HG02943 (cell line): ENCODE results near the gene HES4.
A peak's percentile ranks its signal among the peaks of the same experiment; 100 is the strongest.
"Not testable (repeated sequence)": the region's sequence is repeated elsewhere in the genome, so short reads cannot be mapped to it uniquely, and the experiment has no call there.

Source experiments
- ATAC-seq: cut with Tn5 transposase; IDR thresholded peaks from one replicate; pipeline ENCODE4 v1.9.1; 2021; ENCODE audit warnings: mild to moderate bottlenecking, low read depth, moderate library complexity; ENCODE audit not compliant: unreplicated experiment

Gene HES4

GRCh38 chr1:1033731-1034438 lies 34.0 kb upstream of the HES4 start:
- no peak for ATAC-seq

- ATAC-seq: peak; percentile 76
These were observed 33.2 kb upstream of the HES4 start for GRCh38 chr1:1033009-1033587.

- ATAC-seq: no peak
These were observed 32.5 kb upstream of the HES4 start for GRCh38 chr1:1032424-1032823.

DNA sequence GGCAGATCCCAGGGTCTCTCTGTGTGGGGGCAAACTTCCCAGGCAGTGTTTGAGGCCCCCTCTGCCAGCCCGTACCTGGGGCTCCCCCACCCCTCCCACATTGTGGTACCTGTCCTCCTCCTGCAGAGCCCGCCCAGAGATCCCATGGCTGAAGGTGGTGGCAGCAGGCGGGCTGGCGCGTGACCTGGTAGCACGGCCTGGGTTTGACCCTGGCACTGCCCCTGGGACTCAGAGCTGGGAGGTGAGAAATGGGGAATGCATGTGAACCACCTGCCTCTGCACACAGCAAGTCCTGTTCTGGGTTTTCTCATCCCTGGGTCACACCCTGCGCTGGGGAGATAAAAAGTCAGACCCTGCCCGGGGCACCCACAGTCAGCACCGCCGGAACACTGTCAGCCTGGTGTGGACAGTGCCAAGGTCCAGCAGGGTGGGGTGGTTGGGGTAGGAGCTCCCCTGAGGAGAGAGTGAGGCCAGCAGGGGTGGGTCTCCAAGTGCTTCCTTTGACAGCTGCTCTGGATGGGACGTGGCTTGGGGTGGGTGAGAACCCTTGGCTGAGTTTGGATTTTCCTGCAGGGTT lies 31.9 kb upstream of the HES4 start:
- no peak for ATAC-seq

GRCh38 chr1:1030867-1031658 lies 31.2 kb upstream of the HES4 start:
- ATAC-seq: not testable (repeated sequence)

GRCh38 chr1:1027791-1028190 lies 27.9 kb upstream of the HES4 start:
- no peak for ATAC-seq

GRCh38 chr1:1026599-1027413 lies 26.9 kb upstream of the HES4 start:
- ATAC-seq: no peak

DNA sequence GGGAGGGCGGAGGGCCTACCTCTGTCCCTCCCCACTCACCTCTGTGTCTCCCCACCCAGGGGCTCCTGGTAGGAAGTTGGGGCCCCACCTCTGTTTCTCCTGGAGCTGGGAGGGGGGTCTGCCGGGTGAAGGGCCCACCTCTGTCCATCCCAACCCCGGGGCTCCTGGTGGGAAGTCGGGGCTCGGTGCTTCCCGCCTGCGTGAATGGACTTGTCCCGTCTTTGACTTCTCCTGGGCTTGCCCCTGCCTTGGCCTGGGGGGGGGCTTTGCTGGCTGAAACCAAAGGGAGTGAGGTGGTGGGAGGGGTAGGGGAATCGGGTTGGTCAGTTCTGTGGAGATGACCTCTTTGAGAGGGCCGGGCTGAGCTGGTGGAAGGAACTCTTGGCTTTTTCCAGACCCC lies 25.8 kb upstream of the HES4 start:
- ATAC-seq: no peak

DNA sequence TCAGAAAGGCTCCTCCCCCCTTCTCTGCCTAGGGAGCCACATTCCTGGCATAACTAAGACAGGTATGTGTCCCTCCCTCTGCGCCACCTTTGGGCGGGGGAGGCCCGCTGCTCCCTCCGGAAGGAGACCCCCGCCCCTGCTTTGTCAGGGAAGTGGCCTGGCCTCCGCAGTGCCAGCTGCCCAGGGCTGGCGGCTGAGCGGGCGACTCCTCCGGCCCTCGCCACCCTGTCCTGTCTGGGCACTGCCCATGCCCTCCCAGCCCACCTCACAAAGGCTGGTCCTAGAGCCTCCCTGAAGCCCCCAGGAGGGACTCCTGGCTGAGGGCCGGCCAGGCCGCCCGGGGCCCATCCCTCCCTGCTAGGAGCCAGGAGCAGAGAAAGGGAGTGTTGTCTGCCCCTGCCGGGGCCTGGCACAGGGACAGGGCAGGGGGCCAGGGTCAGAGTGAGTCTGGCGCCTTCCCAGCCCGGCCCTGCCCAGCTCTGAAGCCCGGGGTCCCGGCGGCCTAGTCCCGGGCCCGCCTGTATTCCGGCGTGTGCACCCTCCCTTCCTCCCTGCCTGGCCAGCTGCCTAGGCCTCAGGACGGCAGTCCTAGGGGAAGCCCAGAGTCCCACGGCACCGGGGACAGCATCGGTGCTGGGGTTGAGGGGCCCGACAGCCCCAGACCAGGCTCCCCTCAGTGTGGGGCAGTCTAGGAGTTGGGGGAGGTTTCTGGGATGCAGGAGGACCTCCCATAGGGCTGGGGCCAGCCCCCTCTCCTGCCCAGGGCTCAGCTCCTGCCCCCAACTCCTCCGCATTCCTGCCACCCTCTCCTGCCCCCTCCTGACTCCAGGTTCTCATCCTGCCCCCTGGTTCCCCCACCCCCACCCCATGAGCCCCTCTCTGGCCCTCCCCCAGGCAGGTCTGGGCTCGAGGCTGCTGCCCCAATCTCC lies 25.1 kb upstream of the HES4 start:
- ATAC-seq: no peak

GRCh38 chr1:1024149-1024770 lies 24.4 kb upstream of the HES4 start:
- ATAC-seq: no peak

DNA sequence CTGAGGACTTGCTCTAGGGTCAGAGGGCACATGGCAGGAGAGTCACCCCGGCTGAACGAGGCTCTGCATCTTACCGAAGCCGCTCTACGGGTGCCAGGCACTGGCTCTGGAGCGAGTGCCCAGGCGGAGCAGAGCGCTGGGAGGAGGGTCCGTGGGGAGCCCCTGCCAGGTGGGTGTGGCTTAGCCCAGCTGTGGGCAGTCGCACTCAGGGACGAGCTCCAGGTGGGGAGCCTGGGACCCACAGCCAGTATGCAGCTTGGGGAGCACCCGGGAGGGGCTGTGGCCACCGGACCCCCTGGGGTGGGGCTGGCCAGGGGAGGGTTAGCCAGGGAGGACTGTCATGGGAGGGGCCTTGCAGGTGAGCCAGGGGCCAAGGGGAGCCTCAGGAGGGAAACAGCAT lies 23.8 kb upstream of the HES4 start:
- no peak for ATAC-seq

DNA sequence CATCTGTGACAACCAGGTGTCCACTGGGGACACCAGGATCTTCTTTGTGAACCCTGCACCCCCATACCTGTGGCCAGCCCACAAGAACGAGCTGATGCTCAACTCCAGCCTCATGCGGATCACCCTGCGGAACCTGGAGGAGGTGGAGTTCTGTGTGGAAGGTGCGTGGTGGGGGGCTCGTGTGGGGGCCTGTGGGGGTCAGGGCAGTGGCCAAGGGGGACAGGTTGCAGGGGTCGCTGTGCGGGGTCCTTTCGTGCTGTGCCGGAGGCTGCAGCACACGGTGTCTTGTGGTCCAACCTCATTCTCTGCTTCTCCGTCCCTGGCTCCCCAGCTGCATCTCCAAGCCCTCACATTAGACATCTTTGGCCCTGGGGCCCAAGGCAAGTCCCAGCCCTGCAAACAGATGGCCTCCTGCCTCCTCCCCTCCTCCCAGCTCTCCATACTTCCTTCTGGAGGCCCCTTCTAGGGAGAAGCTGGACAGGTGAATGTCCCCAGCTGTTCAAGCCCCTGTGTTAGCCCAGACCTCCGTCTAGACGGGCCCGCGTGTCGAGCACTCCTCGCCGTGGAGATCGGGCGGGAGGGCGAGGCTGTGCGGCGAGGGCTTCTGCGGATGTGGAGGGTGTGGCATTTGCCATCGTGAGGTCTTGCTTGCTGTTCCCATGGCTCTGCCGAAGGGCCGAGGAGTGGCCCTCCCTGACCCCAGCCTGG lies 22.6 kb upstream of the HES4 start:
- ATAC-seq: no peak

GRCh38 chr1:1021920-1022259 lies 22.0 kb upstream of the HES4 start:
- ATAC-seq: no peak

DNA sequence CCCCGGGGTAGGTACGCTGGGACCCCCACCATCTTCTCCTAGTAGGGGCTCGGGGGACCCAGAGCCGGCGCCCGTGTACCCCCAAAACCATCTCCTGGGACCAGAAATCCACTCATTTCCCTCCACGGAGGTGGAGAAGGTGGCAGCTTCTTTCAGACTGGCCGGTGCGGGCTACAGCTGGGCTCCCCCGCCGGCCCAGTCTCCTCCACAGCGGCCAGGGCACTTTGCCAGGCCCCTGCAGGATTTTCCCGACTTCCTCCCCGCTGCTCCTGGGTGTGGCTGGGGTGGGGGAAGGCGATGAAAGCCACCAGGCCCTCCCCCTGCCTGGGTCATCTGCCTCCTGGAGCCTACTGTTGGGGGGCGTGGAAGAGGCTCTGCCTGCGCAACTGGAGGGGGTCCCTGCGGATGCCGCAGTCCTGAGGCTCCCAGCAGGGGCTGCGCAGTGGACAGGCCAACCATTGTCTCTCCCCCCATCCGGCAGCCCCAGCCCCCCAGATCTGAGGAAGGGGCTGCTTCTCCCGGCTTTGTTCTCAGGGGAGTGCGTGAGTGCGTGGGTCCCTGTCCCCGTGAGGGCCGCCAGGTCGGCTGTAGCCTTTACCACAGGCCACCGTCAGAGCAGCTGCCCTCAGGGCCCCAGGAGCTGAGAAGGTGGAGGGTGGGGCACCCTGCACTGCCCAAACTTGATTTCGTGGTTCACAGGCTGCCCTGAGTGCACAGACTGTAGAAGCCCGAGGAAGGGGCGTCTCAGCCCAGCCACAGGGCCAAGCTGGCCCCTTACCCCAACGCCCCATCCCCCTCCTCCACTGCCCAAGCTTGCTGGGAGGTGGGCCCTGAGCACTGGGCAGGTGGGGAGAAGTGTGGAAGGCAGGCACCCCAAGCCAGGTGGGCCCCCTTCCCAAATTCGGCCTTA lies 21.4 kb upstream of the HES4 start:
- no peak for ATAC-seq

GRCh38 chr1:1020415-1021009 lies 20.6 kb upstream of the HES4 start:
- peak; percentile 13 for ATAC-seq

DNA sequence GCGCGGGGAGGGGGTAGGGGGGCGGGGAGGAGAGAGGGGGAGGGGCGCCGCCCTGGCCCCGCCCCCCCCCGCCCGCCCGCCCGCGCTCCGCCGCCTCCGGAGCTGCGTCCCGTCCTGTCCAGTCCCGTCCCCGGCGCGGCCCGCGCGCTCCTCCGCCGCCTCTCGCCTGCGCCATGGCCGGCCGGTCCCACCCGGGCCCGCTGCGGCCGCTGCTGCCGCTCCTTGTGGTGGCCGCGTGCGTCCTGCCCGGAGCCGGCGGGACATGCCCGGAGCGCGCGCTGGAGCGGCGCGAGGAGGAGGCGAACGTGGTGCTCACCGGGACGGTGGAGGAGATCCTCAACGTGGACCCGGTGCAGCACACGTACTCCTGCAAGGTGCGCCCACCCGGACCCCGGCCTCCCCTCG lies 20.1 kb upstream of the HES4 start, which contains the start of gene AGRN:
TSS of gene AGRN (plus strand) at position 121 of the 405 bp plus-strand sequence. CDS start at position 174, 53 bp downstream.
- ATAC-seq: peak; percentile 31
